ENCODE results near the gene AIG1.
"Not testable (repeated sequence)": the region's sequence is repeated elsewhere in the genome, so short reads cannot be mapped to it uniquely, and the experiment has no call there.

AIG1 gene

GRCh38 chr6:143268439-143268838 is 207.8 kb downstream of the AIG1 start:
- no peak for DNase-seq (ENCODE audit: low read depth in 2 of 2)

- DNase-seq (ENCODE audit: low read depth in 2 of 2): no peak
These were observed 209.3 kb downstream of the AIG1 start for GRCh38 chr6:143270026-143270425.

- DNase-seq (ENCODE audit: low read depth in 2 of 2): no peak
These were observed 210.3 kb downstream of the AIG1 start for GRCh38 chr6:143271024-143271423.

GRCh38 chr6:143276436-143276835 is 215.7 kb downstream of the AIG1 start:
- DNase-seq (ENCODE audit: low read depth in 2 of 2): no peak

GRCh38 chr6:143279385-143279784 is 218.7 kb downstream of the AIG1 start:
- DNase-seq (ENCODE audit: low read depth in 2 of 2): no peak

GRCh38 chr6:143283887-143284645 is 223.4 kb downstream of the AIG1 start:
- DNase-seq (ENCODE audit: low read depth in 2 of 2): no peak

GRCh38 chr6:143286251-143286795 is 225.6 kb downstream of the AIG1 start:
- DNase-seq (ENCODE audit: low read depth in 2 of 2): no peak

- DNase-seq (ENCODE audit: low read depth in 2 of 2): no peak
These were observed 228.2 kb downstream of the AIG1 start for GRCh38 chr6:143288923-143289322.

GRCh38 chr6:143290206-143290605 is 229.5 kb downstream of the AIG1 start:
- DNase-seq (ENCODE audit: low read depth in 2 of 2): no peak

- DNase-seq (ENCODE audit: low read depth in 2 of 2): no peak
These were observed 232.8 kb downstream of the AIG1 start for GRCh38 chr6:143293523-143293922.

- no peak for DNase-seq (ENCODE audit: low read depth in 2 of 2)
These were observed 233.7 kb downstream of the AIG1 start for GRCh38 chr6:143294265-143294860.

GRCh38 chr6:143295932-143296331 is 235.2 kb downstream of the AIG1 start:
- no peak for DNase-seq (ENCODE audit: low read depth in 2 of 2)

GRCh38 chr6:143298071-143298470 is 237.4 kb downstream of the AIG1 start:
- no peak for DNase-seq (ENCODE audit: low read depth in 2 of 2)

GRCh38 chr6:143299253-143300166 is 238.8 kb downstream of the AIG1 start:
- no peak for DNase-seq (ENCODE audit: low read depth in 2 of 2)

- no peak for DNase-seq (ENCODE audit: low read depth in 2 of 2)
These were observed 240.5 kb downstream of the AIG1 start for GRCh38 chr6:143301188-143301587.

GRCh38 chr6:143307760-143308159 is 247.1 kb downstream of the AIG1 start:
- not testable (repeated sequence) for DNase-seq (ENCODE audit: low read depth in 2 of 2)

- no peak for DNase-seq (ENCODE audit: low read depth in 2 of 2)
These were observed 252.5 kb downstream of the AIG1 start for GRCh38 chr6:143313163-143313562.

- no peak for DNase-seq (ENCODE audit: low read depth in 2 of 2)
These were observed 260.9 kb downstream of the AIG1 start for GRCh38 chr6:143321491-143322086.

GRCh38 chr6:143322386-143322785 is 261.7 kb downstream of the AIG1 start:
- DNase-seq (ENCODE audit: low read depth in 2 of 2): no peak

- no peak for DNase-seq (ENCODE audit: low read depth in 2 of 2)
These were observed 263.2 kb downstream of the AIG1 start for GRCh38 chr6:143323729-143324470.

Measured in stimulated activated CD4-positive, alpha-beta T cell treated with anti-CD3 and anti-CD28 coated beads, Interleukin-15, amount 100 ng/mL, for 48 hours (primary cell).